ENCODE measurements around the gene PORCN. TPM values are rescaled to one million over a fixed set of nuclear protein-coding genes. Genes with fewer than 3 reads are reported as not detected.

The PORCN gene
- total and polyA plus RNA-seq, 9 of the 15 experiments (the other 6 are each of a cell fraction or from before 2014, with no cell fraction given), result 0.34 to 5.1 (median 2.8) TPM

GRCh38 chrX:48459483-48459882 is 49.3 kb upstream of the PORCN start (continued):
- TF ChIP-seq IRF9 (tag; IDR thresholded peaks at IDR 0.05) (no peak), ELK3 (CRISPR knock-in tag; IDR thresholded peaks at IDR 0.05) (no peak)

- no TSS peak for BruUV-seq (replicated peaks)
- 100% methylated on average over 2 of the region's 3 CpGs for WGBS (ENCODE audit: insufficient coverage, low coverage, missing lambda C conversion rate)
- in situ Hi-C loops (cut with MboI) (no loop called here), intact Hi-C loops (cut with micrococcal nuclease) (no loop called here)
- CTCF ChIA-PET (ENCODE audit: low intra/inter-chr PET ratio), result no interaction called here
- Histone ChIP-seq H3K27me3 (ENCODE audit: control insufficient read depth in 2 of 2, insufficient read depth in 2 of 2, low read length in 2 of 2) (no peaks in the 10 kb centered on the region), H3K4me2 (ENCODE audit: insufficient read depth, low read length) (no peak overlapping the region), H2AFZ (ENCODE audit: low read depth, low read length) (no peak overlapping the region), H3K9me1 (ENCODE audit: control insufficient read depth, insufficient read depth, low read length) (no peaks in the 10 kb centered on the region), H3K4me1 (replicated peaks in 1 of 2; ENCODE audit: control insufficient read depth in 2 of 2, insufficient read depth in 2 of 2, low read length in 2 of 2) (peaks cover 0 to 6% of the 10 kb centered on the region in 2 experiments; a peak in 3 of 5 replicates), H3K9ac (ENCODE audit: insufficient read depth in 1 of 2, low read depth in 2 of 2, low read length in 2 of 2) (no peak overlapping the region), H3K27ac (ENCODE audit: extremely low read depth, low read depth, low read length) (no peak overlapping the region), H3K79me2 (ENCODE audit: control insufficient read depth, insufficient read depth, low read length) (peaks cover 13% of the 10 kb centered on the region), H3K36me3 (ENCODE audit: control insufficient read depth, insufficient read depth, low read length) (peaks cover 56% of the 10 kb centered on the region), H3K4me3 (no peak overlapping the region), H3K9me3 (replicated peaks; ENCODE audit: control insufficient read depth, insufficient read depth, low read depth, low read length) (no peaks in the 10 kb centered on the region), H4K20me1 (replicated peaks; ENCODE audit: control insufficient read depth, insufficient read depth, low read length) (no peaks in the 10 kb centered on the region)
- FAIRE-seq, result no peak
- POLR2A ChIA-PET, result no interaction called here
- no peak for ATAC-seq
- DNase-seq (ENCODE audit: extremely low read depth in 1 of 4, low spot score in 3 of 4), result no peak
- TF ChIP-seq POLR2A (conservative IDR thresholded peaks at IDR 0.05) (peak; percentile 55; the same call in 1 of the 2 replicates), SUPT5H (IDR thresholded peaks at IDR 0.05) (peak; percentile 50; the same call in 1 of the 2 replicates), CHD7 (IDR thresholded peaks at IDR 0.05; ENCODE audit: low read depth, low read length) (no peak), TOE1 (IDR thresholded peaks at IDR 0.05; ENCODE audit: borderline replicate concordance) (no peak), TOE1 (CRISPR knock-in tag; IDR thresholded peaks at IDR 0.05; ENCODE audit: borderline replicate concordance, low read depth) (no peak)
Observed at GRCh38 chrX:48460031-48460430, 48.8 kb upstream of the PORCN start.
